Glutamatergic neuron (in vitro differentiated cells): ENCODE data around the gene ATG16L2. TPM values are rescaled to one million over a fixed set of nuclear protein-coding genes. Genes with fewer than 3 reads are reported as not detected.

ENCODE experiments used
- DNase-seq: peaks from one replicate; pipeline ENCODE4 v3.0.0; 2022
- H3K27ac Mint-ChIP-seq: one replicate; pipeline ENCODE4 v1.8.0; 2020; ENCODE audit warnings: mild to moderate bottlenecking, mixed read lengths, inconsistent platforms; ENCODE audit not compliant: unreplicated experiment
- H3K27me3 Mint-ChIP-seq: one replicate; pipeline ENCODE4 v1.8.0; 2020; ENCODE audit warnings: mild to moderate bottlenecking, moderate library complexity, mixed read lengths, inconsistent platforms; ENCODE audit not compliant: unreplicated experiment
- H3K36me3 Mint-ChIP-seq: one replicate; pipeline ENCODE4 v1.8.0; 2020; ENCODE audit warnings: mild to moderate bottlenecking, mixed read lengths, inconsistent platforms; ENCODE audit not compliant: unreplicated experiment
- H3K4me1 Mint-ChIP-seq: one replicate; pipeline ENCODE4 v1.8.0; 2020; ENCODE audit warnings: mild to moderate bottlenecking, low read depth, mixed read lengths, inconsistent platforms; ENCODE audit not compliant: unreplicated experiment
- H3K4me3 Mint-ChIP-seq: one replicate; pipeline ENCODE4 v1.8.0; 2020; ENCODE audit warnings: mild to moderate bottlenecking, mixed read lengths, inconsistent platforms; ENCODE audit not compliant: unreplicated experiment
- H3K9me3 Mint-ChIP-seq: one replicate; pipeline ENCODE4 v1.8.0; 2020; ENCODE audit warnings: mild to moderate bottlenecking, moderate library complexity, mixed read lengths, inconsistent platforms; ENCODE audit not compliant: unreplicated experiment
- total RNA-seq: library from RNA; stranded (reverse); fragmentation: NEBNext Ultra II Directional; extraction: Animal tissue kit (Norgen Biotek cat#: 25700); gene quantifications from one replicate; pipeline ENCODE4 v1.2.1, GENCODE V29; 2021; ENCODE audit not compliant: unreplicated experiment
- TF ChIP-seq, protein P1 (sequence below): fragments of 200-600 bp; sonication (generic); IDR thresholded peaks from one replicate; pipeline ENCODE4 v1.5.0; 2021; ENCODE audit not compliant: partially characterized antibody, unreplicated experiment

ATG16L2 gene
- total RNA-seq, 1 donor from 2014 or later = 6.9 TPM

DNA sequence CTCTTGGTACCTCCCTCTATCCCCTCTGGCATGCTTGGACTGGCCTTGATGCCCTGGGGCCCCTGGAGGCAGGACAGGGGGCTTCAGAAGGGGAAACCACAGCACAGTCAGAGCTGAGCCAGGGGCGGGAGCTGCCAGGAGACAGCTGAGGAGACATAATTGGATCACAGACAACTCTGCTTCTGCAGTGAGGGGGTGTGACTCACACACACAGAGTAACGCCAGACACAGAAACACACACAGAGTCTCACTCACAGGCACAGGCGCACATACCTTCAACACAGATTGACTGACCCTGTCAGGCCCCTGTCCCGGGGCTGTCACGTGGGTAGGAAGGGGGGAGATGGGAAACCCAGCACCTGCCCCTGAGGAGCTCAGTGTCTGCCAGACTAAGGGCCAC lies 40.9 kb upstream of the ATG16L2 start:
- H3K27ac Mint-ChIP-seq = no peak overlapping the region
- DNase-seq = no peak

DNA sequence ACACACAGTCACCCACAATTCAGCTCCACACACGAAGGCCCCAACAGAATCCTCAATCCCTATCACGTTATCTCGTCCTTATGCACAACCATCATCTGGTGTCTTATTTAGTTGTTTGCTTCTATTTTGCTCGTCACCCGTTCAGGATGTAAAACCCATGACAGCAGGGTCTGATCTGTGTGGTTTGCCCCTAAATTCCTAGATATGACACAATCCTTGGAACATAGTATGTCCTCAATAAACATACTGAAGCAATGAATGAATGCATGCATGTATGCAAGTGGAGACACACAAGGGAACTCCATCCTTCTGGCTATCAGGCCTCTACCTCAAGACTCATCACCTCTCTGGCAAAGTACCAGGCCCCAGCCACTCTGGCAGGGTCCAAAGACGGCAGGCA lies 40.5 kb upstream of the ATG16L2 start:
- peaks cover 5% of the 10 kb centered on the region for H3K27me3 Mint-ChIP-seq
- TF ChIP-seq, protein P1, sequence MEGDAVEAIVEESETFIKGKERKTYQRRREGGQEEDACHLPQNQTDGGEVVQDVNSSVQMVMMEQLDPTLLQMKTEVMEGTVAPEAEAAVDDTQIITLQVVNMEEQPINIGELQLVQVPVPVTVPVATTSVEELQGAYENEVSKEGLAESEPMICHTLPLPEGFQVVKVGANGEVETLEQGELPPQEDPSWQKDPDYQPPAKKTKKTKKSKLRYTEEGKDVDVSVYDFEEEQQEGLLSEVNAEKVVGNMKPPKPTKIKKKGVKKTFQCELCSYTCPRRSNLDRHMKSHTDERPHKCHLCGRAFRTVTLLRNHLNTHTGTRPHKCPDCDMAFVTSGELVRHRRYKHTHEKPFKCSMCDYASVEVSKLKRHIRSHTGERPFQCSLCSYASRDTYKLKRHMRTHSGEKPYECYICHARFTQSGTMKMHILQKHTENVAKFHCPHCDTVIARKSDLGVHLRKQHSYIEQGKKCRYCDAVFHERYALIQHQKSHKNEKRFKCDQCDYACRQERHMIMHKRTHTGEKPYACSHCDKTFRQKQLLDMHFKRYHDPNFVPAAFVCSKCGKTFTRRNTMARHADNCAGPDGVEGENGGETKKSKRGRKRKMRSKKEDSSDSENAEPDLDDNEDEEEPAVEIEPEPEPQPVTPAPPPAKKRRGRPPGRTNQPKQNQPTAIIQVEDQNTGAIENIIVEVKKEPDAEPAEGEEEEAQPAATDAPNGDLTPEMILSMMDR = no peak
- H3K4me3 Mint-ChIP-seq = no peak overlapping the region
- peaks cover 7% of the 10 kb centered on the region for H3K9me3 Mint-ChIP-seq
- peaks cover 10% of the 10 kb centered on the region for H3K4me1 Mint-ChIP-seq
- H3K36me3 Mint-ChIP-seq = no peaks in the 10 kb centered on the region
- H3K27ac Mint-ChIP-seq = no peak overlapping the region
- no peak for DNase-seq

More for the DNA sequence above, 40.9 kb upstream of the ATG16L2 start:
- peaks cover 5% of the 10 kb centered on the region for H3K27me3 Mint-ChIP-seq
- no peaks in the 10 kb centered on the region for H3K36me3 Mint-ChIP-seq
- no peak overlapping the region for H3K4me3 Mint-ChIP-seq
- TF ChIP-seq, protein P1 = no peak
- H3K4me1 Mint-ChIP-seq = peaks cover 10% of the 10 kb centered on the region
- H3K9me3 Mint-ChIP-seq = peaks cover 7% of the 10 kb centered on the region

DNA sequence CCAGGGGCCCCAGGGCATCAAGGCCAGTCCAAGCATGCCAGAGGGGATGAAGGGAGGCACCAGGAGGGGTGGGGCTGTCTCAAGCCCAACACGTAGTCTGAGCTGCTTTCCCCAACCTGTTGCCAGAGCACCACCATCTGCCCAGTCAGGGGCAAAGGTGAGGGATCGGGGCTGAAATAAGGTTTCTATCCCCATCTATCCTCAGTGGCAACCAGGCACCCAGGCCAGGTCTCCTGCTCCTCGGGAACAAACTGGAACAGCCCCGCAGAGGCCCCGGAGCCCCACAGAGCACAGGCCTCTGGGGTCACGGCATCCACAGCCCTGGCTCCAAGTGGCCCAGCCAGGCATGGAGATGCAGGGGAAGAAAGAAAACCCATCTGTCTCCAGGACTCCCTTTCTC lies 39.7 kb upstream of the ATG16L2 start:
- Mint-ChIP-seq H3K27me3 (peaks cover 9% of the 10 kb centered on the region), H3K36me3 (no peaks in the 10 kb centered on the region), H3K4me1 (peaks cover 13% of the 10 kb centered on the region), H3K9me3 (peaks cover 7% of the 10 kb centered on the region), H3K4me3 (no peak overlapping the region), H3K27ac (no peak overlapping the region)
- no peak for DNase-seq
- TF ChIP-seq, protein P1 = no peak

DNA sequence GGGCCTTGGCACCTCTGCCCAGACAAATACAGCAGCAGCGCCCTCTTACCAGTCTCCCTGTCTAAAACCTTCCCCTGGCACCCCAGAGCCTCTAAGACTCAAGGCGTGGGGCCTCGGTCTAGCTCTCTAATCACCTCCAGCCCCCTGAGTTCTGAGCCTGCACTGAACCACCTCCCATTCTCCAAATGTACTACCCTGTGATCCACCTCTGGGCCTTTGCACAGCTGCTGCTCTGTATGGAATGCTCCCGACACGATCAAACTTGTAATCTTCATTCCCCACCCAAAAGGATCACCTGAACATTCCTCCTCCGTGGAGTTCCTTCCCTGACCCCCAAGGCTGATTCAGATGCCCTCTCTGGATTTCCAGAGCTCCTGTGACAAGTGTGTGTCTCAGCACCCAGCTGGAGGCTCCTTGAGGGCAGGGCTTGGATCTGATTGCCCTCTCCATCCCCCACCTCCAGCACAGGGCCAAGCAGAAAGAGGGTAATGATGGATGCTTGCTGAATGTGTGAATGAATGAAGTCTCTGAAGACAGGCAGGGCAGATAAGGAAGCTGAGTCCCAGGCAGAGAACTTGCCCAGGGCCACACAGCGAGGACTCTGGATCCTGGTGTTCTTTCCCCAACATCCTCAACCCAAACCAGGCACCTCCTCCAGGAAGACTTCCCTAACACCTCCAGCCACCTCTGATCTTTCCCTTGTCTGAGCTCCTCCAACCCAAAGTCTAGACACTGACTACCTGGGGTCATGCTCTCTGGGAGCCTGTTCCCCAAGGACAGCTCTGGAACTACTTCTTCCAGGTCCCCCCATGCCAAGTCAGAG lies 38.7 kb upstream of the ATG16L2 start:
- TF ChIP-seq, protein P1 = no peak
- Mint-ChIP-seq H3K4me1 (peaks cover 16% of the 10 kb centered on the region), H3K4me3 (peak overlapping the region; percentile 43), H3K36me3 (no peaks in the 10 kb centered on the region), H3K27ac (no peak overlapping the region), H3K27me3 (peaks cover 12% of the 10 kb centered on the region), H3K9me3 (peaks cover 7% of the 10 kb centered on the region)
- no peak for DNase-seq

DNA sequence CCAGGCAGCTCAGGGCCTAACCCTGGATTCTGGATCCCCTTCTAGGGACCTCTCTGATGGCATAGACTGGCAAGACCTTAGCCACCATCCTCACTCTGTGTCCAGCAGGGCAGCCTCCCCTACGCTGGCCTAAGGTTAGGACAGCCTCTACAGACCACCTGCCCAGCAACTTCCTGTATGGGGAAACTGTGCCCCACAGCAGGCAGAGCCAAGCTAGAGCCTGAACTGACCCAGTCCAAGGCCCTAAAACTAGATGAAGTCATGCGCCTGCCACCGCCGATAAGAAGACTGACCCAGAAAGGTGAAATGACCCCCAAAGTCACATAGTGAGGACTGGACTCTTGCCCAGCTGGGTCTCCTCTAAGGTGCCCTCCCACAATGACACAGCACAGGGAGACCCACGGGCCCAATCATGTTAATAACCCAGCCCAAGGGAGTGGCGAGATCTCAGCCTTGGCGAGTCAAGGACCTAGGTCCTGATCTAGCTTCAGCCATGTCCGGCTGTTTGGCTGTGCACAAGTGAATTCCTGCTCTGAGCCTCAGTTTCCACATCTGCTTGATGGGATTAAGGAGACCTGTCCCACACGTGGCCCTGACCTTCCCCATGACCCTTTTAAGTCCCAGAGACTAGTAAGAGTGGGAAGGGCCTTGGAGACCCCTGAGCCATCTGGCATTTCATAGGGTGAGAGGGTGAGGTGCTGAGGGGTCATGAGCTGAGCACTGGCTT lies 37.9 kb upstream of the ATG16L2 start:
- TF ChIP-seq, protein P1 = no peak
- H3K9me3 Mint-ChIP-seq = peaks cover 7% of the 10 kb centered on the region

More for the DNA sequence above, 37.9 kb upstream of the ATG16L2 start:
- H3K4me1 Mint-ChIP-seq = peaks cover 16% of the 10 kb centered on the region
- peaks cover 10% of the 10 kb centered on the region for H3K27me3 Mint-ChIP-seq
- no peaks in the 10 kb centered on the region for H3K36me3 Mint-ChIP-seq
- H3K4me3 Mint-ChIP-seq = no peak overlapping the region
- no peak overlapping the region for H3K27ac Mint-ChIP-seq
- no peak for DNase-seq
